Measurements from ENCODE around the gene LSS. TPM values are rescaled to one million over a fixed set of nuclear protein-coding genes. Genes with fewer than 3 reads are reported as not detected.
"Not testable (repeated sequence)": the region's sequence is repeated elsewhere in the genome, so short reads cannot be mapped to it uniquely, and the experiment has no call there.

Gene LSS
- total RNA-seq, 1 donor from 2014 or later: 99.0 TPM

GRCh38 chr21:46227811-46228344 lies 696 bp downstream of the LSS start:
- DNase-seq: no peak
- intact Hi-C loops (cut with micrococcal nuclease): loop anchor here (1.0 to 5.0 kb wide), 3 partner anchors 96 to 256 kb away; partner anchors contain the start of genes DIP2A and PCNT
- H3K4me1 Mint-ChIP-seq: peaks cover 39% of the 10 kb centered on the region
- TF ChIP-seq CTCF (IDR thresholded peaks at IDR 0.05): no peak
- H3K27ac Mint-ChIP-seq: peak overlapping the region; percentile 46
- H3K9me3 Mint-ChIP-seq: no peaks in the 10 kb centered on the region
- ChIA-PET POLR2A (no interaction called here), CTCF (interaction anchor here (2.7 kb wide), 1 partner anchor 84 kb away, joined by 8 read pairs; no protein-coding TSS in a partner anchor)
- peak overlapping the region; percentile 86 for H3K4me3 Mint-ChIP-seq
- ATAC-seq (ENCODE audit: low read depth): no peak
- H3K27me3 Mint-ChIP-seq: no peaks in the 10 kb centered on the region
- H3K36me3 Mint-ChIP-seq (ENCODE audit: low read depth): peaks cover 21% of the 10 kb centered on the region

- Mint-ChIP-seq H3K4me1 (peaks cover 39% of the 10 kb centered on the region), H3K27me3 (no peaks in the 10 kb centered on the region), H3K9me3 (no peaks in the 10 kb centered on the region), H3K27ac (peak overlapping the region; percentile 63), H3K4me3 (peak overlapping the region; percentile 86), H3K36me3 (ENCODE audit: low read depth) (peaks cover 29% of the 10 kb centered on the region)
- ChIA-PET POLR2A (no interaction called here), CTCF (interaction anchor here (2.7 kb wide), 1 partner anchor 83 kb away, joined by 8 read pairs; no protein-coding TSS in a partner anchor)
- TF ChIP-seq CTCF (IDR thresholded peaks at IDR 0.05): no peak
- DNase-seq: peak; percentile 15
- intact Hi-C loops (cut with micrococcal nuclease): loop anchor here (5.0 kb wide), 1 partner anchor 255 kb away; no protein-coding TSS in a partner anchor
- no peak for ATAC-seq (ENCODE audit: low read depth)
These were observed 1.5 kb downstream of the LSS start for GRCh38 chr21:46226920-46227599.

GRCh38 chr21:46226146-46226545 lies 2.4 kb downstream of the LSS start:
- peaks cover 39% of the 10 kb centered on the region for H3K4me1 Mint-ChIP-seq
- TF ChIP-seq CTCF (IDR thresholded peaks at IDR 0.05): no peak
- no peak for ATAC-seq (ENCODE audit: low read depth)
- ChIA-PET CTCF (no interaction called here), POLR2A (no interaction called here)
- H3K9me3 Mint-ChIP-seq: no peaks in the 10 kb centered on the region
- no peak overlapping the region for H3K27ac Mint-ChIP-seq
- H3K4me3 Mint-ChIP-seq: peak overlapping the region; percentile 41
- intact Hi-C loops (cut with micrococcal nuclease): loop anchor here (5.0 kb wide), 1 partner anchor 254 kb away; no protein-coding TSS in a partner anchor
- DNase-seq: no peak
- H3K36me3 Mint-ChIP-seq (ENCODE audit: low read depth): peaks cover 32% of the 10 kb centered on the region
- no peaks in the 10 kb centered on the region for H3K27me3 Mint-ChIP-seq

- peaks cover 48% of the 10 kb centered on the region for H3K36me3 Mint-ChIP-seq (ENCODE audit: low read depth)
- H3K4me3 Mint-ChIP-seq; H3K9me3 Mint-ChIP-seq; ATAC-seq (ENCODE audit: low read depth); H3K27me3 Mint-ChIP-seq; POLR2A ChIA-PET; CTCF ChIA-PET; H3K27ac Mint-ChIP-seq; DNase-seq; intact Hi-C loops (cut with micrococcal nuclease): not testable (repeated sequence)
- peaks cover 28% of the 10 kb centered on the region for H3K4me1 Mint-ChIP-seq
These were observed 4.9 kb downstream of the LSS start for GRCh38 chr21:46223661-46224060.

GRCh38 chr21:46223217-46223616 lies 5.4 kb downstream of the LSS start:
- Mint-ChIP-seq H3K27ac (no peak overlapping the region), H3K4me3 (no peak overlapping the region)
- CTCF ChIA-PET: no interaction called here

More at GRCh38 chr21:46223217-46223616, 5.4 kb downstream of the LSS start:
- intact Hi-C loops (cut with micrococcal nuclease): no loop called here
- ATAC-seq (ENCODE audit: low read depth): no peak
- no peak for TF ChIP-seq CTCF (IDR thresholded peaks at IDR 0.05)
- no peak for DNase-seq
- H3K9me3 Mint-ChIP-seq: no peaks in the 10 kb centered on the region
- no peaks in the 10 kb centered on the region for H3K27me3 Mint-ChIP-seq
- peaks cover 48% of the 10 kb centered on the region for H3K36me3 Mint-ChIP-seq (ENCODE audit: low read depth)
- peaks cover 28% of the 10 kb centered on the region for H3K4me1 Mint-ChIP-seq
- POLR2A ChIA-PET: no interaction called here
